GM06990 (cell line): ENCODE measurements around the gene GRM4.

Experiments used
- DNase-seq: peaks from one replicate; pipeline ENCODE4 v3.0.0-alpha.2; 2011; ENCODE audit not compliant: insufficient read length; ENCODE audit errors: extremely low read depth
- H3K27me3 ChIP-seq: replicated peaks from 2 replicates; pipeline ENCODE4 v1.6.0; 2011; ENCODE audit warnings: low read length; ENCODE audit not compliant: control insufficient read depth, insufficient read depth
- H3K36me3 ChIP-seq: 2 replicates; pipeline ENCODE4 v1.5.1; 2011; ENCODE audit warnings: low read length; ENCODE audit not compliant: control insufficient read depth, insufficient read depth
- H3K4me3 ChIP-seq: replicated peaks from 2 replicates; pipeline ENCODE4 v1.5.1; 2011; ENCODE audit warnings: low read depth, mild to moderate bottlenecking, control low read depth, low read length
- CTCF ChIP-seq: IDR thresholded peaks from 2 replicates; pipeline ENCODE4 v1.5.1; 2011; ENCODE audit warnings: low read length, control low read depth, mild to moderate bottlenecking, inconsistent platforms; ENCODE audit not compliant: insufficient read depth, poor library complexity, severe bottlenecking

The GRM4 gene

GRCh38 chr6:34039943-34040342 is 105.9 kb downstream of the GRM4 start:
- Histone ChIP-seq H3K36me3 (no peaks in the 10 kb centered on the region), H3K27me3 (no peaks in the 10 kb centered on the region), H3K4me3 (no peak overlapping the region)
- DNase-seq = no peak
- no peak for TF ChIP-seq CTCF

- Histone ChIP-seq H3K4me3 (no peak overlapping the region), H3K36me3 (no peaks in the 10 kb centered on the region), H3K27me3 (no peaks in the 10 kb centered on the region; the same call in 1 of the 2 replicates)
- DNase-seq = no peak
- no peak for TF ChIP-seq CTCF
Measured at GRCh38 chr6:34037151-34037550, 108.7 kb downstream of the GRM4 start.

- no peak for TF ChIP-seq CTCF
- H3K36me3 ChIP-seq = no peaks in the 10 kb centered on the region
- H3K4me3 ChIP-seq = no peak overlapping the region
- DNase-seq = no peak
- H3K27me3 ChIP-seq = no peaks in the 10 kb centered on the region; the same call in 1 of the 2 replicates
Measured at GRCh38 chr6:34036357-34037069, 109.4 kb downstream of the GRM4 start.

- Histone ChIP-seq H3K27me3 (no peaks in the 10 kb centered on the region; the same call in 1 of the 2 replicates), H3K4me3 (no peak overlapping the region), H3K36me3 (no peaks in the 10 kb centered on the region)
- no peak for TF ChIP-seq CTCF
- DNase-seq = no peak
Measured at GRCh38 chr6:34035704-34036356, 110.1 kb downstream of the GRM4 start.

GRCh38 chr6:34035161-34035560 is 110.7 kb downstream of the GRM4 start:
- Histone ChIP-seq H3K36me3 (no peaks in the 10 kb centered on the region), H3K4me3 (no peak overlapping the region), H3K27me3 (no peaks in the 10 kb centered on the region; the same call in 1 of the 2 replicates)
- DNase-seq = no peak
- TF ChIP-seq CTCF = no peak
